Tibial nerve (tissue), 4 donors: ENCODE measurements around the gene MED13L. TPM values are rescaled to one million over a fixed set of nuclear protein-coding genes. Genes with fewer than 3 reads are reported as not detected.

ENCODE experiments used
- DNase-seq, 2 donors: peaks; one replicate each; pipeline ENCODE4 v3.0.0-alpha.2; 2019; ENCODE audit warnings: low spot score in 2 of 2
- H3K27ac ChIP-seq, 4 donors: fragments of 200-600 bp; sonication (generic) in 3 of 4; one replicate each; pipeline ENCODE4 v1.5.1; 2017 to 2019; ENCODE audit warnings: mild to moderate bottlenecking in 1 of 4
- H3K27me3 ChIP-seq, 2 donors: fragments of 200-600 bp; sonication (generic) in 1 of 2; one replicate each; pipeline versions ENCODE4 v1.5.1 to v1.6.0; 2017 to 2019
- H3K36me3 ChIP-seq, 3 donors: fragments of 200-600 bp; sonication (generic); one replicate each; pipeline ENCODE4 v1.5.1; 2018 to 2019
- H3K4me1 ChIP-seq, 4 donors: fragments of 200-600 bp; sonication (generic) in 3 of 4; one replicate each; pipeline ENCODE4 v1.5.1; 2017 to 2019
- H3K4me3 ChIP-seq, 4 donors: fragments of 200-600 bp; sonication (generic) in 3 of 4; one replicate each; pipeline ENCODE4 v1.5.1; 2017 to 2019; ENCODE audit warnings: mild to moderate bottlenecking in 1 of 4, moderate library complexity in 1 of 4
- H3K9me3 ChIP-seq, 4 donors: fragments of 200-600 bp; sonication (generic) in 3 of 4; one replicate each; pipeline ENCODE4 v1.5.1; 2017 to 2019
- CTCF ChIP-seq, 5 experiments: fragments of 200-600 bp in 3 of 5; fragments of 450-650 bp in 2 of 5; sonication (generic) in 3 of 5; IDR thresholded peaks; one replicate each; pipeline ENCODE4 v1.5.1; 2016 to 2019; ENCODE audit warnings: antibody characterized with exemption in 5 of 5, mild to moderate bottlenecking in 3 of 5, moderate library complexity in 2 of 5
- EP300 ChIP-seq, 2 donors: sonication (generic); formaldehyde crosslinking; IDR thresholded peaks; one replicate each; pipeline ENCODE4 v1.6.1; 2017; ENCODE audit warnings: antibody characterized with exemption in 2 of 2, mild to moderate bottlenecking in 1 of 2
- POLR2A ChIP-seq, 2 donors: fragments of 450-650 bp; IDR thresholded peaks; one replicate each; pipeline ENCODE4 v1.6.1; 2017; ENCODE audit warnings: antibody characterized with exemption in 2 of 2, mild to moderate bottlenecking in 2 of 2, moderate library complexity in 2 of 2
- WGBS, 2 donors: methylation state at CpG; one replicate each; pipeline ENCODE4 v1.1.5; 2018; 5-methylcytosine and 5-hydroxymethylcytosine counted together
- total RNA-seq, 4 donors: library from RNA; depleted of rRNA; stranded (reverse); fragments of >200 nt; gene quantifications; one replicate each; pipeline ENCODE4 v1.1.0, GENCODE V29; 2016

MED13L gene
- total RNA-seq, 4 donors from 2014 or later: 138 to 234 (median 218) TPM

DNA sequence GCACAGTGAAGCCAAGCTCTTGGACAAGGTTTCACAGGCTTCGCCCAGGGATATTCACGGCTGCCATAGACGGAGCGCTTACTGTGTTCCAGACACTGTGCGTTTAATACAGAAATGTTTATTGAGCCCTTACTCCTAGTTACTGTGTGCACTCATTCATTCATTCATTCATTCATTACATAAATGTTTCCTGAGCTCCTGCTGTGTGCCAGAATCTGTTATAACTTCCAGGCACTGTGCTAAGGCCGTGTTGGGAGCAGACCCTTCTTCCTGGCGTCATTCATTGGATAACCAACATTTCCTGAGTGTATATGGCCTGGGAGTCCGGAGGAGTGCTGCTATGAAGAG lies 760 bp upstream of the MED13L start:
- Histone ChIP-seq H3K27me3 (no peaks in the 10 kb centered on the region), H3K27ac (peak overlapping the region; percentile 56 to 97 (median 94)), H3K9me3 (no peaks in the 10 kb centered on the region), H3K4me1 (peaks cover 0 to 35% (median 10%) of the 10 kb centered on the region in 4 donors), H3K36me3 (no peaks in the 10 kb centered on the region), H3K4me3 (peak overlapping the region; percentile 13 to 77 (median 55))
- no peak for TF ChIP-seq EP300 (IDR thresholded peaks at IDR 0.05)
- TF ChIP-seq POLR2A (IDR thresholded peaks at IDR 0.05): no peak
- TF ChIP-seq CTCF (IDR thresholded peaks at IDR 0.05): no peak
- 62% methylated on average over 8 of the region's 8 CpGs for WGBS, 2 donors
- no peak for DNase-seq

- peak overlapping the region; percentile 92 to 97 (median 96) for H3K27ac ChIP-seq
- H3K27me3 ChIP-seq: no peaks in the 10 kb centered on the region
- TF ChIP-seq EP300 (IDR thresholded peaks at IDR 0.05) (peak in 1 of 2 donors; percentile 80), POLR2A (IDR thresholded peaks at IDR 0.05) (no peak)
- DNase-seq: peak; percentile 47 to 72
- H3K4me1 ChIP-seq: peaks cover 0 to 44% (median 16%) of the 10 kb centered on the region in 4 donors
- H3K36me3 ChIP-seq: no peaks in the 10 kb centered on the region
- no peaks in the 10 kb centered on the region for H3K9me3 ChIP-seq
- H3K4me3 ChIP-seq: peak overlapping the region; percentile 65 to 83 (median 80)
- WGBS, 2 donors: 1 to 2% methylated on average over 43 to 67 of the region's 104 CpGs
These were observed 634 bp downstream of the MED13L start for GRCh38 chr12:116276652-116277466.

DNA sequence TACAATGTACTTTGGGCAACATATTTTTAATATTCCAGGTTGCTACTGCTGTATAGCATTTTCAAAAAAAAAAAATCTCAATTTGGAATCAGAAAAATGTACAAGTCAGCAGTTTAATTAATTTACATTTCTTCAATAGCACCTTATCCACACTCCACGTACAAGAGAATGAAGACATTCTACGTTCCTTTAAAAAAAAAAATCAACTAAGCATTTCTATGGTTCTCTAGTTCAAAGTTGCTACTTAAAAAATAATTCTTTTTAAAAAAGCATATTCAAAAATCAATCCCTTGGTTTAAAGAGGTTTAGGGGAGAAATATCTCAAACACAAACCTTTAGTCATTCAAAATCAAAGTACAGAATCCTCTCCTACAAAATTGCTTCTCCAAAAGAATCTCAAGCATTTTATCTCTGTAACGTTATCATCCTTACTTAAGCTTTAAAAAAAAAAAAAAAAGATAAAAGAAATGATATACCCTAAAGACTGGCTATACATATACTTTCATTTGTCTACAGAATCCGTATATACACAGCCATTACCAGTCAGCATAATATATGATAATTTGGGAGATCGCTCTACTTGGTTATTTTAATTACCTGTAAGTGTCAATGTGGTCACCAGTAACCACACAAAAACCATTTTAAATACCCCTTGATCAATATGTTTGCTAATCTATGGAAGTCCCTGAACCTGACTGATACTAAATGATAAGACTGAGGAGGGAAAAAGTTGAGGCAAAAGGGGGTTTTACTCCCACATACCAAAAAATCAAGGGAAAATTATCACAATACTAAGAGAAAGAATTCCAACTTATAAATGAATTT lies 2.7 kb downstream of the MED13L start:
- no peak for TF ChIP-seq CTCF (IDR thresholded peaks at IDR 0.05)
- no peak for TF ChIP-seq POLR2A (IDR thresholded peaks at IDR 0.05)
- 43 to 51% methylated on average over 5 of the region's 5 CpGs for WGBS, 2 donors
- H3K27ac ChIP-seq: no peak overlapping the region
- H3K4me3 ChIP-seq: peak overlapping the region in 2 of 4 donors; percentile 77 to 83
- no peak for DNase-seq
- H3K27me3 ChIP-seq: no peaks in the 10 kb centered on the region
- H3K4me1 ChIP-seq: peaks cover 0 to 53% (median 16%) of the 10 kb centered on the region in 4 donors
- no peaks in the 10 kb centered on the region for H3K9me3 ChIP-seq
- no peaks in the 10 kb centered on the region for H3K36me3 ChIP-seq

DNA sequence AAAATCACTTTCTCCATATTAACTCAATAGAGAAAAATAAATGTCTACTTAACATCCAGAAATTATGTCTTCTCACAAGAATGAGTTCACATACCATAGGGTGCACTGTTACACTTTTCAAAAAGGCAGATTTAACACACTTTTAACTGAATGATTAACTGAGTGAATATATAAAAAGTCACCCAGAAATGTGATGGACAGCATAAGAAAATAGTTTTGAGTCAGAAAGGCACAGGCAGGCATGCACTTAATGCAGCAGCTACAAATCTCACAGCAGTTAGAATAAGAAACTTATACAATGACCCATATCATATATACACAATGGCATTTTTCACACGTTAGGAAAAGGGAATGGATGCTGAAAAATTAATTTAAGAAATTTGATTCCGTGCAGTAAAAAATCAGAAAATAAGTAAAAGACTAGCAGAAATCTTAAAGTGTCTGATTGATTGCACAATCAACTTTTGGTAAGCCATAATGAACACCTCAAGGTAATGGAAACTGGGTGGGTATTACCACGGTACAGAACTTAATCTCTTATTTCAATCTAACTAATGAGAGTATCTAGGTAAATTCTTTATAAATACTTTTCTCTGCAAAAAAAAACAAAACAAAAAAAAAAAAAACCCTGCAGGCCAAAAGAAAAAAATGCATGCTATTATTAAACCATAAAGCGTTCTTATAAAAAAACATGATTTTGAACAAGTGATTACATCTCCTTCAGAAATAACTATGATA lies 3.5 kb downstream of the MED13L start:
- Histone ChIP-seq H3K4me1 (peaks cover 0 to 57% (median 16%) of the 10 kb centered on the region in 4 donors), H3K27ac (no peak overlapping the region), H3K27me3 (no peaks in the 10 kb centered on the region), H3K9me3 (no peaks in the 10 kb centered on the region), H3K4me3 (no peak overlapping the region), H3K36me3 (no peaks in the 10 kb centered on the region)
- no peak for DNase-seq
- TF ChIP-seq POLR2A (IDR thresholded peaks at IDR 0.05) (no peak), CTCF (IDR thresholded peaks at IDR 0.05) (no peak), EP300 (IDR thresholded peaks at IDR 0.05) (no peak)
- WGBS, 2 donors: 52 to 53% methylated on average over 4 of the region's 4 CpGs

- Histone ChIP-seq H3K36me3 (no peaks in the 10 kb centered on the region), H3K9me3 (no peaks in the 10 kb centered on the region), H3K4me1 (peaks cover 0 to 78% (median 43%) of the 10 kb centered on the region in 4 donors), H3K27me3 (no peaks in the 10 kb centered on the region), H3K4me3 (no peak overlapping the region), H3K27ac (no peak overlapping the region)
- no peak for TF ChIP-seq EP300 (IDR thresholded peaks at IDR 0.05)
- TF ChIP-seq CTCF (IDR thresholded peaks at IDR 0.05): no peak
- no peak for TF ChIP-seq POLR2A (IDR thresholded peaks at IDR 0.05)
- DNase-seq: no peak
- WGBS, 2 donors: 27 to 32% methylated on average over 1 of the region's 1 CpG
These were observed 9.5 kb downstream of the MED13L start for GRCh38 chr12:116267948-116268347.
